DND-41 (cell line): ENCODE measurements around the gene AGL.

ENCODE experiments used
- ATAC-seq: fragments of 200-7000 bp; cut with Tn5 transposase; 3 replicates; pipeline ENCODE4 v1.9.1; 2021; ENCODE audit warnings: low read depth; ENCODE audit not compliant: insufficient read depth
- DNase-seq: peaks from one replicate; pipeline ENCODE4 v3.0.0-alpha.2; 2020
- H2AFZ ChIP-seq: 2 replicates; pipeline ENCODE4 v1.6.0; 2012; ENCODE audit warnings: low read depth, low read length
- H3K27ac ChIP-seq: 2 replicates; pipeline ENCODE4 v1.5.1; 2012; ENCODE audit warnings: low read length, inconsistent platforms
- H3K27me3 ChIP-seq: fragments of 200-600 bp; sonication (generic); 2 replicates; pipeline ENCODE4 v1.6.0; 2012; ENCODE audit warnings: low read length, mild to moderate bottlenecking, inconsistent platforms; ENCODE audit not compliant: insufficient read depth, poor library complexity
- H3K36me3 ChIP-seq: 2 replicates; pipeline ENCODE4 v1.5.1; 2012; ENCODE audit warnings: low read length, inconsistent platforms; ENCODE audit not compliant: insufficient read depth
- H3K4me1 ChIP-seq: 2 replicates; pipeline ENCODE4 v1.5.1; 2012; ENCODE audit warnings: mild to moderate bottlenecking, low read length; ENCODE audit not compliant: insufficient read depth
- H3K4me2 ChIP-seq: 2 replicates; pipeline ENCODE4 v1.6.0; 2012; ENCODE audit warnings: mild to moderate bottlenecking, moderate library complexity, low read length, inconsistent platforms; ENCODE audit not compliant: insufficient read depth
- H3K4me3 ChIP-seq, 2 experiments: fragments of 200-600 bp in 1 of 2; shearing (Covaris generic) in 1 of 2; 2 replicates each; pipeline ENCODE4 v1.5.1; 2012 to 2016; ENCODE audit warnings: inconsistent platforms in 2 of 2, low read length in 2 of 2, mild to moderate bottlenecking in 2 of 2, low read depth in 1 of 2, moderate library complexity in 1 of 2
- H3K79me2 ChIP-seq: 2 replicates; pipeline ENCODE4 v1.6.0; 2012; ENCODE audit warnings: low read length, inconsistent platforms; ENCODE audit not compliant: insufficient read depth
- H3K9ac ChIP-seq: 2 replicates; pipeline ENCODE4 v1.6.0; 2012; ENCODE audit warnings: low read depth, mild to moderate bottlenecking, inconsistent platforms, low read length, moderate library complexity
- H3K9me3 ChIP-seq: 2 replicates; pipeline ENCODE4 v1.5.1; 2012; ENCODE audit warnings: low read length, moderate library complexity, mild to moderate bottlenecking, inconsistent platforms; ENCODE audit not compliant: insufficient read depth, severe bottlenecking
- H4K20me1 ChIP-seq: 2 replicates; pipeline ENCODE4 v1.6.0; 2012; ENCODE audit warnings: low read length; ENCODE audit not compliant: insufficient read depth
- CTCF ChIP-seq: IDR thresholded peaks from 2 replicates; pipeline ENCODE4 v1.5.1; 2012; ENCODE audit warnings: borderline replicate concordance, low read length, moderate library complexity, mild to moderate bottlenecking; ENCODE audit not compliant: poor library complexity, severe bottlenecking; ENCODE audit errors: extremely low read depth
- EZH2 ChIP-seq: IDR thresholded peaks from 3 replicates; pipeline ENCODE4 v1.6.1; 2012; ENCODE audit warnings: borderline replicate concordance, low read depth, mild to moderate bottlenecking, moderate library complexity, low read length, inconsistent platforms; ENCODE audit not compliant: severe bottlenecking

Gene AGL

GRCh38 chr1:99917214-99917613 lies 67.1 kb downstream of the AGL start:
- Histone ChIP-seq H3K4me3 (no peak overlapping the region), H3K79me2 (no peaks in the 10 kb centered on the region), H3K4me1 (no peaks in the 10 kb centered on the region), H3K9ac (no peak overlapping the region), H2AFZ (no peak overlapping the region), H3K36me3 (peaks cover 33% of the 10 kb centered on the region), H3K27me3 (no peaks in the 10 kb centered on the region), H3K9me3 (no peaks in the 10 kb centered on the region), H3K27ac (no peak overlapping the region), H3K4me2 (no peak overlapping the region), H4K20me1 (no peaks in the 10 kb centered on the region)
- DNase-seq = no peak
- no peak for ATAC-seq
- TF ChIP-seq EZH2 = no peak
- no peak for TF ChIP-seq CTCF

- DNase-seq (no peak), ATAC-seq (no peak)
- Histone ChIP-seq H3K9me3 (no peaks in the 10 kb centered on the region), H3K27ac (no peak overlapping the region), H4K20me1 (no peaks in the 10 kb centered on the region), H3K27me3 (no peaks in the 10 kb centered on the region), H3K4me3 (no peak overlapping the region), H3K9ac (no peak overlapping the region), H3K79me2 (no peaks in the 10 kb centered on the region), H3K4me1 (no peaks in the 10 kb centered on the region), H2AFZ (no peak overlapping the region), H3K36me3 (peaks cover 22% of the 10 kb centered on the region), H3K4me2 (no peak overlapping the region)
- TF ChIP-seq CTCF (no peak), EZH2 (no peak)
Observed at GRCh38 chr1:99919220-99919619, 69.1 kb downstream of the AGL start.

- no peak overlapping the region for H3K4me3 ChIP-seq
- no peaks in the 10 kb centered on the region for H3K27me3 ChIP-seq
- H3K4me1 ChIP-seq = no peaks in the 10 kb centered on the region
- no peak overlapping the region for H3K27ac ChIP-seq
- no peak overlapping the region for H2AFZ ChIP-seq
- DNase-seq (no peak), ATAC-seq (no peak)
- peaks cover 7% of the 10 kb centered on the region for H3K9me3 ChIP-seq
- no peak overlapping the region for H3K4me2 ChIP-seq
- no peaks in the 10 kb centered on the region for H3K79me2 ChIP-seq
- H3K36me3 ChIP-seq = no peaks in the 10 kb centered on the region
- TF ChIP-seq CTCF (no peak), EZH2 (no peak)
- no peaks in the 10 kb centered on the region for H4K20me1 ChIP-seq
- no peak overlapping the region for H3K9ac ChIP-seq
Observed at GRCh38 chr1:99934801-99935200, 84.6 kb downstream of the AGL start.

- ATAC-seq = no peak
- TF ChIP-seq EZH2 = no peak
- no peak for TF ChIP-seq CTCF
Observed at GRCh38 chr1:99935534-99935933, 85.4 kb downstream of the AGL start.

More at GRCh38 chr1:99935534-99935933, 85.4 kb downstream of the AGL start:
- no peaks in the 10 kb centered on the region for H3K36me3 ChIP-seq
- no peak overlapping the region for H2AFZ ChIP-seq
- no peaks in the 10 kb centered on the region for H3K27me3 ChIP-seq
- H3K27ac ChIP-seq = no peak overlapping the region
- H3K4me1 ChIP-seq = no peaks in the 10 kb centered on the region
- no peak overlapping the region for H3K4me3 ChIP-seq
- peaks cover 7% of the 10 kb centered on the region for H3K9me3 ChIP-seq
- DNase-seq = no peak
- no peaks in the 10 kb centered on the region for H3K79me2 ChIP-seq
- no peak overlapping the region for H3K4me2 ChIP-seq
- H4K20me1 ChIP-seq = no peaks in the 10 kb centered on the region
- no peak overlapping the region for H3K9ac ChIP-seq
